Upper lobe of left lung (tissue), 4 donors: ENCODE results near the gene SLC12A6.

Source experiments
- POLR2A ChIP-seq, 4 donors: fragments of 450-650 bp; IDR thresholded peaks; one replicate each; pipeline ENCODE4 v1.5.1; 2016 to 2017; ENCODE audit warnings: antibody characterized with exemption in 4 of 4, mild to moderate bottlenecking in 2 of 4
- POLR2AphosphoS5 ChIP-seq, 2 donors: sonication (generic); formaldehyde crosslinking; IDR thresholded peaks; one replicate each; pipeline ENCODE4 v1.5.1; 2017; ENCODE audit warnings: antibody characterized with exemption in 2 of 2
- TF ChIP-seq, protein P1 (sequence below), 6 experiments: fragments of 450-650 bp in 4 of 6; fragments of 200-600 bp in 2 of 6; sonication (generic) in 2 of 6; IDR thresholded peaks; one replicate each; pipeline ENCODE4 v1.5.1; 2016 to 2019; ENCODE audit warnings: antibody characterized with exemption in 6 of 6

DNA sequence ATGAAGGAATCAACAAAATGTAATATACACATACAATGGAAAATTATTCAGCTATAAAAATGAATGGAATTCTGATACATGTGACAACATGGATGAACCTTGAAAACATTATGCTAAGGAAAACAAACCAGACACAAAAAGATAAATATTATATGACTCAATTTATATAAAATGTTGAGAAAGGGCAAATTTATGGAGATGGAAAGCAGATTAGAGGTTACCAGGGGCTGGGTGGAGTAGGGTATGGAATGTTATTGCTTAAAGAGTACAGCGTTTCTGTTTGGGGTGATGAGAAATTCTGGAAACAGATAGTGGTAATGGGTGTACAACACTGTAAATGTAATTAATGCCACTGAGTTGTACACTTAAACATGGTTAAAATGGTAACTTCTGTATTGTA, 61.9 kb downstream of the SLC12A6 start:
- TF ChIP-seq, protein P1, sequence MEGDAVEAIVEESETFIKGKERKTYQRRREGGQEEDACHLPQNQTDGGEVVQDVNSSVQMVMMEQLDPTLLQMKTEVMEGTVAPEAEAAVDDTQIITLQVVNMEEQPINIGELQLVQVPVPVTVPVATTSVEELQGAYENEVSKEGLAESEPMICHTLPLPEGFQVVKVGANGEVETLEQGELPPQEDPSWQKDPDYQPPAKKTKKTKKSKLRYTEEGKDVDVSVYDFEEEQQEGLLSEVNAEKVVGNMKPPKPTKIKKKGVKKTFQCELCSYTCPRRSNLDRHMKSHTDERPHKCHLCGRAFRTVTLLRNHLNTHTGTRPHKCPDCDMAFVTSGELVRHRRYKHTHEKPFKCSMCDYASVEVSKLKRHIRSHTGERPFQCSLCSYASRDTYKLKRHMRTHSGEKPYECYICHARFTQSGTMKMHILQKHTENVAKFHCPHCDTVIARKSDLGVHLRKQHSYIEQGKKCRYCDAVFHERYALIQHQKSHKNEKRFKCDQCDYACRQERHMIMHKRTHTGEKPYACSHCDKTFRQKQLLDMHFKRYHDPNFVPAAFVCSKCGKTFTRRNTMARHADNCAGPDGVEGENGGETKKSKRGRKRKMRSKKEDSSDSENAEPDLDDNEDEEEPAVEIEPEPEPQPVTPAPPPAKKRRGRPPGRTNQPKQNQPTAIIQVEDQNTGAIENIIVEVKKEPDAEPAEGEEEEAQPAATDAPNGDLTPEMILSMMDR (IDR thresholded peaks at IDR 0.05), result no peak
- TF ChIP-seq POLR2AphosphoS5 (IDR thresholded peaks at IDR 0.05), result no peak
- no peak for TF ChIP-seq POLR2A (IDR thresholded peaks at IDR 0.05)
